PC-3 (cell line): Measurements from ENCODE around the gene TRIM24. TPM values are rescaled to one million over a fixed set of nuclear protein-coding genes. Genes with fewer than 3 reads are reported as not detected.
"Not testable (repeated sequence)": the region's sequence is repeated elsewhere in the genome, so short reads cannot be mapped to it uniquely, and the experiment has no call there.

Source experiments
- ATAC-seq: fragments of 200-7000 bp; cut with Tn5 transposase; 2 replicates; pipeline ENCODE4 v1.9.1; 2020; ENCODE audit warnings: mild to moderate bottlenecking, moderate library complexity
- Bru-seq: library from RNA; stranded (reverse); fragments of 400-500 nt; gene quantifications from one replicate; lab custom pipeline; 2021; lab: Mats Ljungman, UMichigan
- BruChase-seq, 2 experiments: library from RNA; stranded (reverse); fragments of 400-500 nt; gene quantifications; one replicate each; lab custom pipeline; 2021; lab: Mats Ljungman, UMichigan
- BruUV-seq: library from RNA; stranded (reverse); fragments of 400-500 nt; replicated peaks from 2 replicates; lab custom pipeline; 2021; lab: Mats Ljungman, UMichigan
- CTCF ChIA-PET: fragments of 300-600 bp; sonication (Branson Sonifier 250); formaldehyde crosslinking; loops from one replicate; lab custom pipeline; 2022; ENCODE audit warnings: antibody characterized with exemption; lab: Charles Lee
- POLR2A ChIA-PET: fragments of 300-600 bp; sonication (Branson Sonifier 250); formaldehyde crosslinking; loops from one replicate; lab custom pipeline; 2022; ENCODE audit warnings: antibody characterized with exemption; ENCODE audit not compliant: unreplicated experiment; lab: Charles Lee
- DNase-seq: peaks from one replicate; pipeline ENCODE4 v3.0.0-alpha.2; 2015
- H2AFZ ChIP-seq: fragments of 300-600 bp; sonication (generic); 2 replicates; pipeline ENCODE4 v1.6.0; 2016; ENCODE audit warnings: antibody characterized with exemption, low read length
- H3F3A ChIP-seq: fragments of 300-600 bp; sonication (generic); one replicate; pipeline ENCODE4 v1.6.0; 2017; ENCODE audit warnings: antibody characterized with exemption, low read length, control low read depth, mild to moderate bottlenecking; ENCODE audit not compliant: unreplicated experiment
- H3K27ac ChIP-seq: fragments of 300-600 bp; sonication (generic); 2 replicates; pipeline ENCODE4 v1.5.1; 2016; ENCODE audit warnings: mild to moderate bottlenecking, low read length
- H3K27me3 ChIP-seq: fragments of 300-600 bp; sonication (generic); 2 replicates; pipeline ENCODE4 v1.6.1; 2016; ENCODE audit warnings: low read length, mixed read lengths
- H3K36me3 ChIP-seq: fragments of 300-600 bp; sonication (generic); 2 replicates; pipeline ENCODE4 v1.6.1; 2016; ENCODE audit warnings: low read depth, mixed run types, low read length, mixed read lengths
- H3K4me1 ChIP-seq: fragments of 300-600 bp; sonication (generic); 2 replicates; pipeline ENCODE4 v1.5.1; 2016; ENCODE audit warnings: low read length; ENCODE audit not compliant: insufficient read depth
- H3K4me2 ChIP-seq: fragments of 300-600 bp; sonication (generic); 2 replicates; pipeline ENCODE4 v1.6.0; 2016; ENCODE audit warnings: low read length
- H3K4me3 ChIP-seq: fragments of 300-600 bp; sonication (generic); 2 replicates; pipeline ENCODE4 v1.5.1; 2016; ENCODE audit warnings: mild to moderate bottlenecking, low read length, mixed read lengths
- H3K79me2 ChIP-seq: fragments of 300-600 bp; sonication (generic); 2 replicates; pipeline ENCODE4 v1.6.1; 2017; ENCODE audit warnings: low read length, mixed read lengths
- H3K9ac ChIP-seq: fragments of 300-600 bp; sonication (generic); 2 replicates; pipeline ENCODE4 v1.6.0; 2016; ENCODE audit warnings: mild to moderate bottlenecking, low read length
- H3K9me2 ChIP-seq: fragments of 300-600 bp; sonication (generic); replicated peaks from 2 replicates; pipeline ENCODE4 v1.6.1; 2016; ENCODE audit warnings: mixed run types, low read length, mixed read lengths
- H3K9me3 ChIP-seq: fragments of 300-600 bp; sonication (generic); 2 replicates; pipeline ENCODE4 v1.6.1; 2016; ENCODE audit warnings: low read length, mixed read lengths
- H4K20me1 ChIP-seq: fragments of 300-600 bp; sonication (generic); 2 replicates; pipeline ENCODE4 v1.6.1; 2016; ENCODE audit warnings: low read length, mixed read lengths
- EZH2 ChIP-seq: fragments of 300-600 bp; sonication (generic); IDR thresholded peaks from one replicate; pipeline ENCODE4 v1.6.1; 2017; ENCODE audit warnings: antibody characterized with exemption, mild to moderate bottlenecking, low read length; ENCODE audit not compliant: unreplicated experiment
- EZH2phosphoT487 ChIP-seq: fragments of 300-600 bp; sonication (generic); IDR thresholded peaks from 2 replicates; pipeline ENCODE4 v1.6.1; 2018; ENCODE audit warnings: mild to moderate bottlenecking, antibody characterized with exemption, low read length, borderline replicate concordance
- intact Hi-C: fragments of 100-400 bp; cut with micrococcal nuclease; formaldehyde crosslinking; loops from 2 replicates; pipeline ENCODE4 v1.9.0; 2023
- long read RNA-seq: library from polyadenylated mRNA; unstranded; transcript quantifications from one replicate; pipeline ENCODE4 v2.0.0, GENCODE V29; 2021; ENCODE audit not compliant: unreplicated experiment
- total RNA-seq: library from RNA; depleted of rRNA; stranded (reverse); fragments of >200 nt; gene quantifications from 2 replicates; pipeline ENCODE4 v1.2.3, GENCODE V29; 2014; rRNA removed
- TF ChIP-seq, protein P1 (sequence below): fragments of 300-600 bp; sonication (generic); conservative IDR thresholded peaks from 2 replicates; pipeline ENCODE4 v1.5.1; 2017; ENCODE audit warnings: antibody characterized with exemption, low read depth, mild to moderate bottlenecking, low read length

Gene TRIM24
- total RNA-seq (12.2 and 12.9 TPM in 2 replicates), Bru-seq, nascent RNA (percentile 76 among the genes with signal in this experiment), BruChase-seq, experiment 1, labeled RNA remaining after a 6-hour chase (percentile 63 among the genes with signal in this experiment), BruChase-seq, experiment 2, labeled RNA remaining after a 2-hour chase (percentile 66 among the genes with signal in this experiment)
- long read RNA-seq, full-length matches to known transcripts: 7 of 26 reads
- long read RNA-seq, partial matches to known transcripts: 14 of 26 reads
- long read RNA-seq, other reads (novel, unspliced or antisense): 5 of 26 reads

DNA sequence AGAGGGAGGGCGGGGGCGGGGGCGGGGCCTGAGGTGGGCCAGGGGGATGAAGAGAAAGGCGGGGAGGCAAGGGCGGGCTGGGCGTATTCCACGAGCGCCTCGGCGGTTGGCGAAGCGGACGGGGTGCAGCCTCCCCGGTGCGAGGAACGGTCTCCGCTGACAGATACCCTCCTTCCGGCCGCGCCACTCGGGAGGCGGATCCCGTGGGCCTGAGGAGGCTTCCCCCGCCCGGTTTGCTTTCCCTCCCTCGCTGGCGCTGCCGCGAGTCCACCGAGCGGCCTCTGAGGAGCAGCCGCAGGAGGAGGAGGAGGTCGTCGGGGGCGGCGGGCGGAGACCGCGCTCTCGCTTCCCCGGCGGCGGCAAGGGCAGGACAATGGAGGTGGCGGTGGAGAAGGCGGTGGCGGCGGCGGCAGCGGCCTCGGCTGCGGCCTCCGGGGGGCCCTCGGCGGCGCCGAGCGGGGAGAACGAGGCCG is at the start of gene TRIM24:
Gene TRIM24 (plus strand): TSS at position 84 of the 473 bp plus-strand sequence. CDS start 290 bp downstream, at position 374.
- TF ChIP-seq, protein P1, sequence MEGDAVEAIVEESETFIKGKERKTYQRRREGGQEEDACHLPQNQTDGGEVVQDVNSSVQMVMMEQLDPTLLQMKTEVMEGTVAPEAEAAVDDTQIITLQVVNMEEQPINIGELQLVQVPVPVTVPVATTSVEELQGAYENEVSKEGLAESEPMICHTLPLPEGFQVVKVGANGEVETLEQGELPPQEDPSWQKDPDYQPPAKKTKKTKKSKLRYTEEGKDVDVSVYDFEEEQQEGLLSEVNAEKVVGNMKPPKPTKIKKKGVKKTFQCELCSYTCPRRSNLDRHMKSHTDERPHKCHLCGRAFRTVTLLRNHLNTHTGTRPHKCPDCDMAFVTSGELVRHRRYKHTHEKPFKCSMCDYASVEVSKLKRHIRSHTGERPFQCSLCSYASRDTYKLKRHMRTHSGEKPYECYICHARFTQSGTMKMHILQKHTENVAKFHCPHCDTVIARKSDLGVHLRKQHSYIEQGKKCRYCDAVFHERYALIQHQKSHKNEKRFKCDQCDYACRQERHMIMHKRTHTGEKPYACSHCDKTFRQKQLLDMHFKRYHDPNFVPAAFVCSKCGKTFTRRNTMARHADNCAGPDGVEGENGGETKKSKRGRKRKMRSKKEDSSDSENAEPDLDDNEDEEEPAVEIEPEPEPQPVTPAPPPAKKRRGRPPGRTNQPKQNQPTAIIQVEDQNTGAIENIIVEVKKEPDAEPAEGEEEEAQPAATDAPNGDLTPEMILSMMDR: no peak
- no peak for TF ChIP-seq EZH2phosphoT487
- no peak for TF ChIP-seq EZH2
- no peaks in the 10 kb centered on the region for H3K36me3 ChIP-seq
- intact Hi-C loops: loop anchor here (5.0 kb wide), 1 partner anchor 298 kb away; no protein-coding TSS in a partner anchor
- H3K4me1 ChIP-seq: 0 out of 2 replicates have a peak, but pooled peaks cover 3% of the 10 kb centered on the region
- no TSS peak for BruUV-seq
- peak within 1 kb of the TSS; percentile 93 for H3K4me2 ChIP-seq
- peak within 1 kb of the TSS; percentile 93 for H3K4me3 ChIP-seq
- peaks cover 7% of the 10 kb centered on the region; the same call in 1 of the 2 replicates for H4K20me1 ChIP-seq
- peak within 1 kb of the TSS; percentile 58 for H3K27ac ChIP-seq
- no peaks in the 10 kb centered on the region for H3F3A ChIP-seq
- no peaks in the 10 kb centered on the region for H3K27me3 ChIP-seq
- POLR2A ChIA-PET: no interaction called here
- CTCF ChIA-PET: no interaction called here
- H2AFZ ChIP-seq: peak within 1 kb of the TSS; percentile 97
- ATAC-seq: peak; percentile 86
- DNase-seq: no peak
- peak within 1 kb of the TSS; percentile 79 for H3K9ac ChIP-seq
- H3K79me2 ChIP-seq: peaks cover 42% of the 10 kb centered on the region
- H3K9me2 ChIP-seq: no peaks in the 10 kb centered on the region
- H3K9me3 ChIP-seq: no peaks in the 10 kb centered on the region

GRCh38 chr7:138412077-138412476 is 48.0 kb upstream of the TRIM24 start:
- H3K9me2 ChIP-seq, H3K36me3 ChIP-seq, H4K20me1 ChIP-seq, H3K4me3 ChIP-seq, H3K9me3 ChIP-seq, DNase-seq, H3K9ac ChIP-seq, H3K4me2 ChIP-seq, intact Hi-C loops, ATAC-seq, H3F3A ChIP-seq, H3K27me3 ChIP-seq, H3K4me1 ChIP-seq, POLR2A ChIA-PET, BruUV-seq, H3K27ac ChIP-seq, H2AFZ ChIP-seq, CTCF ChIA-PET, H3K79me2 ChIP-seq: not testable (repeated sequence)

DNA sequence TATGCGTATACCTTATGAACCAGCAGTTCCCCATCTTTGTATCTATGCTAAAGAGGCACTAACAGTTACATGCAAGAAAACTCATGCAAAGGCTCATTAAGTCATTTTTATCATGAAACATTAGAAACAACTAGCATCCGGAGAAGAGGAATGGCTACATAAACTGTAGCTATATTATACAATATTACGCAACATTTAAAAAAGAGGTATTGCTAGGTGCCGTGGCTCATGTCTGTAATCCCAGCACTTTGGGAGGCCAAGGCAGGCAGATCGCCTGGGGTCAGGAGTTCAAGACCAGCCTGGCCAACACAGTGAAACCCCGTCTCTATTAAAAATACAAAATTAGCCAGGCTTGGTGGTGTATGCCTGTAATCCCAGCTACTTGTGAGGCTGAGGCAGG is 47.1 kb upstream of the TRIM24 start:
- POLR2A ChIA-PET, H3K9me2 ChIP-seq, intact Hi-C loops, ATAC-seq, BruUV-seq, H2AFZ ChIP-seq, H3K27me3 ChIP-seq, H3K9me3 ChIP-seq, H3K4me3 ChIP-seq, H3K4me1 ChIP-seq, H3K4me2 ChIP-seq, H4K20me1 ChIP-seq, H3K9ac ChIP-seq, H3K36me3 ChIP-seq, H3K79me2 ChIP-seq, CTCF ChIA-PET, H3F3A ChIP-seq, DNase-seq, H3K27ac ChIP-seq: not testable (repeated sequence)
